ENCODE data around the gene GABARAP. TPM values are rescaled to one million over a fixed set of nuclear protein-coding genes. Genes with fewer than 3 reads are reported as not detected.

Gene GABARAP
- total and polyA plus RNA-seq, 2 of the 13 experiments (the other 11 are each of a cell fraction or from before 2014, with no cell fraction given), result 161 to 310 TPM

DNA sequence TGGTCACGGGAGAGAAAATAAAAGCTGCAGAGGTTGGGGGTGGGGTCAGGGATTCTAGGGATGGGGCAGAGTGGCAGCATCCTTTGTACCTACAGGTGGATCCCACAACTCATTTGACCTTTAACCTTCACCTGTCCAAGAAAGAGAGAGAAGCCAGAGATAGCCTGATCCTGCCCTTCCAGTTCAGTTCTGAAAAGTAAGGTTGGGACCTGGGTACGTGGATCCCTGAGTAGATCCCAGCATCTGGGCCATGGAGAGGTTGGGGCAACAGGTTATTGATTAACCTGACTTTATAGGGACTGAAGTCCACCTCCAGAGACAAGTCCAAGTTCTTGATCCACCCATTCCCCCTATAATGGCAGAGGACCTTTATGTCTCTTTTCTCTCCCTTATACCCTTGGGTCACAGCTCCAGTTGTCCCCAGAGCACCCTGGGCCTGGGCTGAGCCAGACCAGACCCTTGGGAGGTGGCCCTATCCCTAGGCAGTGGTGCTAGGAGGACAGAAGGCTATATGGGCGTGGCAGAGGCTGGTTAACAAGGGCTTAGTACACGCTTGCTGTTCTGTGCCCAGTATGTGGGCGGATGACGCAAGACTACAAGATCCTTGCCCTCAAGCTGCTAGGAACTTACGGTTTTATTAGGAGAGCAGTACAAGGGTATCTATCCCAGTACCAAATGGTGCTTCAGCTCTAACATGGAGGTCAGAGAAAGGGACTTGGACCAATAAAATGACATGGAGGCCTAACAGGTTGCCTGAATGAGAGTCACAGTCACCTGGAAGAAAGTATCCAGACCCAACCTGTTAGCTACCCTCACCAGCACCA is 16.7 kb upstream of the GABARAP start (continued):
- TF ChIP-seq ELF3 (CRISPR knock-in tag; IDR thresholded peaks at IDR 0.05) (0 out of 2 replicates have a peak, but pooled peaks have one; percentile 8), SNRNP70 (IDR thresholded peaks at IDR 0.05; ENCODE audit: low read depth, low read length) (no peak), NFE2L2 (IDR thresholded peaks at IDR 0.05; ENCODE audit: low read length) (no peak), ATF4 (CRISPR knock-in tag; IDR thresholded peaks at IDR 0.05) (peak in 1 of 2 experiments; percentile 99; a peak in 2 of 4 replicates), ZSCAN12 (CRISPR knock-in tag; IDR thresholded peaks at IDR 0.05) (no peak), ELF1 (CRISPR knock-in tag; IDR thresholded peaks at IDR 0.05) (no peak), YEATS4 (CRISPR knock-in tag; IDR thresholded peaks at IDR 0.05; ENCODE audit: borderline replicate concordance) (peak; percentile 72), ZNF567 (CRISPR knock-in tag; IDR thresholded peaks at IDR 0.05; ENCODE audit: borderline replicate concordance) (no peak), HNF4A (CRISPR knock-in tag; IDR thresholded peaks at IDR 0.05) (peak; percentile 76), ARNTL (CRISPR knock-in tag; IDR thresholded peaks at IDR 0.05) (no peak), ATAD3A (CRISPR knock-in tag; IDR thresholded peaks at IDR 0.05) (no peak), ZNF562 (CRISPR knock-in tag; IDR thresholded peaks at IDR 0.05; ENCODE audit: borderline replicate concordance) (no peak), KAT2B (IDR thresholded peaks at IDR 0.05; ENCODE audit: borderline replicate concordance, low read depth, low read length) (no peak), ZNF101 (CRISPR knock-in tag; IDR thresholded peaks at IDR 0.05; ENCODE audit: borderline replicate concordance, low read depth) (no peak), ZBTB1 (CRISPR knock-in tag; IDR thresholded peaks at IDR 0.05; ENCODE audit: borderline replicate concordance) (no peak), CHD4 (IDR thresholded peaks at IDR 0.05; ENCODE audit: borderline replicate concordance, low read length) (peak; percentile 63; the same call in 1 of the 2 replicates), SMARCE1 (IDR thresholded peaks at IDR 0.05; ENCODE audit: borderline replicate concordance) (no peak), SP1 (IDR thresholded peaks at IDR 0.05) (no peak), SP1 (CRISPR knock-in tag; IDR thresholded peaks at IDR 0.05) (peak; percentile 23; the same call in 1 of the 2 replicates)
- TF ChIP-seq, protein P1, sequence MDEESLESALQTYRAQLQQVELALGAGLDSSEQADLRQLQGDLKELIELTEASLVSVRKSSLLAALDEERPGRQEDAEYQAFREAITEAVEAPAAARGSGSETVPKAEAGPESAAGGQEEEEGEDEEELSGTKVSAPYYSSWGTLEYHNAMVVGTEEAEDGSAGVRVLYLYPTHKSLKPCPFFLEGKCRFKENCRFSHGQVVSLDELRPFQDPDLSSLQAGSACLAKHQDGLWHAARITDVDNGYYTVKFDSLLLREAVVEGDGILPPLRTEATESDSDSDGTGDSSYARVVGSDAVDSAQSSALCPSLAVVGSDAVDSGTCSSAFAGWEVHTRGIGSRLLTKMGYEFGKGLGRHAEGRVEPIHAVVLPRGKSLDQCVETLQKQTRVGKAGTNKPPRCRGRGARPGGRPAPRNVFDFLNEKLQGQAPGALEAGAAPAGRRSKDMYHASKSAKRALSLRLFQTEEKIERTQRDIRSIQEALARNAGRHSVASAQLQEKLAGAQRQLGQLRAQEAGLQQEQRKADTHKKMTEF (CRISPR knock-in tag; IDR thresholded peaks at IDR 0.05), result peak; percentile 78
- TF ChIP-seq, protein P2, sequence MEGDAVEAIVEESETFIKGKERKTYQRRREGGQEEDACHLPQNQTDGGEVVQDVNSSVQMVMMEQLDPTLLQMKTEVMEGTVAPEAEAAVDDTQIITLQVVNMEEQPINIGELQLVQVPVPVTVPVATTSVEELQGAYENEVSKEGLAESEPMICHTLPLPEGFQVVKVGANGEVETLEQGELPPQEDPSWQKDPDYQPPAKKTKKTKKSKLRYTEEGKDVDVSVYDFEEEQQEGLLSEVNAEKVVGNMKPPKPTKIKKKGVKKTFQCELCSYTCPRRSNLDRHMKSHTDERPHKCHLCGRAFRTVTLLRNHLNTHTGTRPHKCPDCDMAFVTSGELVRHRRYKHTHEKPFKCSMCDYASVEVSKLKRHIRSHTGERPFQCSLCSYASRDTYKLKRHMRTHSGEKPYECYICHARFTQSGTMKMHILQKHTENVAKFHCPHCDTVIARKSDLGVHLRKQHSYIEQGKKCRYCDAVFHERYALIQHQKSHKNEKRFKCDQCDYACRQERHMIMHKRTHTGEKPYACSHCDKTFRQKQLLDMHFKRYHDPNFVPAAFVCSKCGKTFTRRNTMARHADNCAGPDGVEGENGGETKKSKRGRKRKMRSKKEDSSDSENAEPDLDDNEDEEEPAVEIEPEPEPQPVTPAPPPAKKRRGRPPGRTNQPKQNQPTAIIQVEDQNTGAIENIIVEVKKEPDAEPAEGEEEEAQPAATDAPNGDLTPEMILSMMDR (CRISPR knock-in tag; IDR thresholded peaks at IDR 0.05), result peak; percentile 13; the same call in 1 of the 2 replicates
- TF ChIP-seq, protein P3, sequence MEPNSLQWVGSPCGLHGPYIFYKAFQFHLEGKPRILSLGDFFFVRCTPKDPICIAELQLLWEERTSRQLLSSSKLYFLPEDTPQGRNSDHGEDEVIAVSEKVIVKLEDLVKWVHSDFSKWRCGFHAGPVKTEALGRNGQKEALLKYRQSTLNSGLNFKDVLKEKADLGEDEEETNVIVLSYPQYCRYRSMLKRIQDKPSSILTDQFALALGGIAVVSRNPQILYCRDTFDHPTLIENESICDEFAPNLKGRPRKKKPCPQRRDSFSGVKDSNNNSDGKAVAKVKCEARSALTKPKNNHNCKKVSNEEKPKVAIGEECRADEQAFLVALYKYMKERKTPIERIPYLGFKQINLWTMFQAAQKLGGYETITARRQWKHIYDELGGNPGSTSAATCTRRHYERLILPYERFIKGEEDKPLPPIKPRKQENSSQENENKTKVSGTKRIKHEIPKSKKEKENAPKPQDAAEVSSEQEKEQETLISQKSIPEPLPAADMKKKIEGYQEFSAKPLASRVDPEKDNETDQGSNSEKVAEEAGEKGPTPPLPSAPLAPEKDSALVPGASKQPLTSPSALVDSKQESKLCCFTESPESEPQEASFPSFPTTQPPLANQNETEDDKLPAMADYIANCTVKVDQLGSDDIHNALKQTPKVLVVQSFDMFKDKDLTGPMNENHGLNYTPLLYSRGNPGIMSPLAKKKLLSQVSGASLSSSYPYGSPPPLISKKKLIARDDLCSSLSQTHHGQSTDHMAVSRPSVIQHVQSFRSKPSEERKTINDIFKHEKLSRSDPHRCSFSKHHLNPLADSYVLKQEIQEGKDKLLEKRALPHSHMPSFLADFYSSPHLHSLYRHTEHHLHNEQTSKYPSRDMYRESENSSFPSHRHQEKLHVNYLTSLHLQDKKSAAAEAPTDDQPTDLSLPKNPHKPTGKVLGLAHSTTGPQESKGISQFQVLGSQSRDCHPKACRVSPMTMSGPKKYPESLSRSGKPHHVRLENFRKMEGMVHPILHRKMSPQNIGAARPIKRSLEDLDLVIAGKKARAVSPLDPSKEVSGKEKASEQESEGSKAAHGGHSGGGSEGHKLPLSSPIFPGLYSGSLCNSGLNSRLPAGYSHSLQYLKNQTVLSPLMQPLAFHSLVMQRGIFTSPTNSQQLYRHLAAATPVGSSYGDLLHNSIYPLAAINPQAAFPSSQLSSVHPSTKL (CRISPR knock-in tag; IDR thresholded peaks at IDR 0.05), result peak; percentile 66
